WI38 (cell line): ENCODE measurements around the gene NUP35.

Experiments used
- H3K4me3 ChIP-seq: 2 replicates; pipeline ENCODE4 v1.5.1; 2011; ENCODE audit warnings: low read depth, mild to moderate bottlenecking, control low read depth, low read length
- CTCF ChIP-seq: IDR thresholded peaks from 2 replicates; pipeline ENCODE4 v1.5.1; 2012; ENCODE audit warnings: low read depth, mild to moderate bottlenecking, control low read depth, low read length

Gene NUP35

GRCh38 chr2:183089192-183089851, 34.9 kb upstream of the NUP35 start:
- H3K4me3 ChIP-seq = no peak overlapping the region
- no peak for TF ChIP-seq CTCF

GRCh38 chr2:183091318-183091953, 32.8 kb upstream of the NUP35 start:
- H3K4me3 ChIP-seq = no peak overlapping the region
- no peak for TF ChIP-seq CTCF

- TF ChIP-seq CTCF = no peak
- no peak overlapping the region for H3K4me3 ChIP-seq
Observed at GRCh38 chr2:183091954-183092345, 32.3 kb upstream of the NUP35 start.

GRCh38 chr2:183093857-183094657, 30.2 kb upstream of the NUP35 start:
- no peak for TF ChIP-seq CTCF
- H3K4me3 ChIP-seq = no peak overlapping the region

- no peak overlapping the region for H3K4me3 ChIP-seq
- no peak for TF ChIP-seq CTCF
Observed at GRCh38 chr2:183105402-183106134, 18.7 kb upstream of the NUP35 start.

- no peak for TF ChIP-seq CTCF
- H3K4me3 ChIP-seq = no peak overlapping the region
Observed at GRCh38 chr2:183112577-183112976, 11.7 kb upstream of the NUP35 start.

GRCh38 chr2:183113630-183114029, 10.6 kb upstream of the NUP35 start:
- TF ChIP-seq CTCF = no peak

More at GRCh38 chr2:183113630-183114029, 10.6 kb upstream of the NUP35 start:
- no peak overlapping the region for H3K4me3 ChIP-seq
